Neuronal stem cell (in vitro differentiated cells): ENCODE results near the gene PCDH1.

Experiments
- DNase-seq: peaks from one replicate; pipeline ENCODE4 v3.0.0-alpha.2; 2013; ENCODE audit warnings: low spot score
- H2AFZ ChIP-seq: one replicate; pipeline ENCODE4 v1.6.1; 2013; ENCODE audit warnings: mild to moderate bottlenecking, low read length, inconsistent platforms
- H2AK5ac ChIP-seq: 2 replicates; pipeline ENCODE4 v1.6.1; 2013; ENCODE audit warnings: low read depth, mild to moderate bottlenecking, inconsistent platforms, low read length, moderate library complexity, mixed read lengths
- H2BK120ac ChIP-seq: 2 replicates; pipeline ENCODE4 v1.6.1; 2013; ENCODE audit warnings: low read depth, mild to moderate bottlenecking, inconsistent platforms, low read length, moderate library complexity, mixed read lengths
- H2BK12ac ChIP-seq: one replicate; pipeline ENCODE4 v1.6.1; 2013; ENCODE audit warnings: low read length, inconsistent platforms
- H2BK15ac ChIP-seq: 2 replicates; pipeline ENCODE4 v1.6.1; 2013; ENCODE audit warnings: mild to moderate bottlenecking, low read length, inconsistent platforms, mixed read lengths
- H2BK5ac ChIP-seq: one replicate; pipeline ENCODE4 v1.6.1; 2013; ENCODE audit warnings: inconsistent platforms, mild to moderate bottlenecking, low read length, moderate library complexity
- H3K14ac ChIP-seq: one replicate; pipeline ENCODE4 v1.6.1; 2013; ENCODE audit warnings: low read length, inconsistent platforms
- H3K18ac ChIP-seq: 2 replicates; pipeline ENCODE4 v1.6.1; 2013; ENCODE audit warnings: low read length, inconsistent platforms
- H3K23ac ChIP-seq: 2 replicates; pipeline ENCODE4 v1.6.1; 2013; ENCODE audit warnings: low read depth, mild to moderate bottlenecking, mixed read lengths, low read length, inconsistent platforms; ENCODE audit not compliant: poor library complexity
- H3K27ac ChIP-seq: replicated peaks from 3 replicates; pipeline ENCODE4 v1.5.1; 2013; ENCODE audit warnings: low read length, inconsistent platforms
- H3K27me3 ChIP-seq, 3 experiments: 2 replicates each; pipeline ENCODE4 v1.6.1; 2013; ENCODE audit warnings: low read length in 3 of 3, mild to moderate bottlenecking in 2 of 3, inconsistent platforms in 1 of 3, low read depth in 1 of 3, mixed read lengths in 1 of 3, moderate library complexity in 1 of 3; ENCODE audit not compliant: control insufficient read depth in 3 of 3, insufficient read depth in 3 of 3
- H3K36me3 ChIP-seq, 2 donors: replicated peaks in 1 of 2; 2 replicates each; pipeline ENCODE4 v1.6.1; 2013; ENCODE audit warnings: low read length in 2 of 2; ENCODE audit not compliant: control insufficient read depth in 2 of 2, insufficient read depth in 2 of 2
- H3K4ac ChIP-seq: 2 replicates; pipeline ENCODE4 v1.6.1; 2013; ENCODE audit warnings: inconsistent platforms, mild to moderate bottlenecking, low read length, moderate library complexity
- H3K4me1 ChIP-seq, 2 donors: 1 replicate in 1 of 2; 2 replicates in 1 of 2; pipeline ENCODE4 v1.6.1; 2013; ENCODE audit warnings: low read length in 2 of 2, low read depth in 1 of 2; ENCODE audit not compliant: control insufficient read depth in 2 of 2, insufficient read depth in 1 of 2
- H3K4me2 ChIP-seq: one replicate; pipeline ENCODE4 v1.6.1; 2013; ENCODE audit warnings: mild to moderate bottlenecking, low read length, inconsistent platforms; ENCODE audit not compliant: insufficient read depth, poor library complexity, severe bottlenecking
- H3K4me3 ChIP-seq, 2 donors: 2 replicates each; pipeline ENCODE4 v1.5.1; 2013; ENCODE audit warnings: low read length in 2 of 2, mild to moderate bottlenecking in 2 of 2, inconsistent platforms in 1 of 2, moderate library complexity in 1 of 2
- H3K79me1 ChIP-seq: one replicate; pipeline ENCODE4 v1.6.1; 2013; ENCODE audit warnings: low read depth, mild to moderate bottlenecking, inconsistent platforms, low read length, moderate library complexity
- H3K9ac ChIP-seq: one replicate; pipeline ENCODE4 v1.6.1; 2013; ENCODE audit warnings: mild to moderate bottlenecking, low read depth, low read length, inconsistent platforms; ENCODE audit not compliant: poor library complexity
- H3K9me3 ChIP-seq, 2 donors: replicated peaks in 1 of 2; 2 replicates each; pipeline versions ENCODE3 to v1.6.1; 2013; ENCODE audit warnings: low read length in 2 of 2, mild to moderate bottlenecking in 2 of 2, inconsistent platforms in 1 of 2, low read depth in 1 of 2, mixed read lengths in 1 of 2, moderate library complexity in 1 of 2; ENCODE audit not compliant: control insufficient read depth in 2 of 2, insufficient read depth in 1 of 2
- H4K8ac ChIP-seq: one replicate; pipeline ENCODE4 v1.6.1; 2013; ENCODE audit warnings: low read depth, mild to moderate bottlenecking, inconsistent platforms, low read length, moderate library complexity
- H4K91ac ChIP-seq: one replicate; pipeline ENCODE4 v1.6.1; 2013; ENCODE audit warnings: low read length, low read depth, mild to moderate bottlenecking, inconsistent platforms; ENCODE audit not compliant: poor library complexity
- WGBS, 2 donors: extraction: QIAGEN DNeasy Blood & Tissue Kit; methylation state at CpG; one replicate each; pipeline ENCODE4 v1.1.7; 2013; ENCODE audit warnings: missing lambda C conversion rate in 2 of 2, mixed read lengths in 1 of 2; ENCODE audit not compliant: insufficient read length in 2 of 2, insufficient replicate concordance in 1 of 2; ENCODE audit errors: extremely low coverage in 2 of 2; 5-methylcytosine and 5-hydroxymethylcytosine counted together

PCDH1 gene

DNA sequence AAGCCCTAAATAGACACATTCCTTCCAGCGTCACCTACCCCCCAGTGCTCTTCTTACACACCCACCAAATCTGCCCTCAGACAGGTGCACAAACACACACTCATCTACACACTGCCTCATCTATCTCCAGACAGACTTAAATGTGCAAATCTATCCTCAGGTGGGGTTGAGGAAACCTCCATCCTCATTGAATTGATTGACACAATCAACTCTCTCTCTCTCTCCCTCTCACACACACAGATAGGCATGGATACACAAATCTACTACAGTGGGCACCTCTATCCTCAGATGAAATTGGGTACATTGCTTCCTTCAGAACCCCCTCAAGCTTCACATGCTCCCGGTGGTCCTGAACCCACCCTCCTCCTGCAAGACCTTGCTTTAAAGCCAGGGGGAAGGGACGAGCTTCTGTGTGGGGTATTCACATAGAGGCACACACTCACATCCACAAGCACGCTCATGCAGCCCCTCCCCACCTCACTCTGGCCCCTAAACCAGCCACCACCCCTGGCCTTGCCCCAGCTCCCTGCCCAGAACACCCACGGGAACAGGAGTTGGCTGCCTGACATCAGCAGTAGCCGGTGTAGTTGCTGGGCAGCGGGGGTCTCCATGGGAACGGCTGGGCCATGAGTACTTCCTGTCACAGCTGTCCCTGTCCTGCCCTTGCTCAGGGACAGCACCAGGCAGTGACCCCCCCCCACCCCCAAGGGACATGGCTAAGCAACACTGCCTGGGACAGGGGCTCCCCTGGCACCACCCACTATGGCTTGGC lies 22.8 kb downstream of the PCDH1 start:
- peak overlapping the region; percentile 10 for H4K8ac ChIP-seq
- peak overlapping the region; percentile 32 for H3K14ac ChIP-seq

DNA sequence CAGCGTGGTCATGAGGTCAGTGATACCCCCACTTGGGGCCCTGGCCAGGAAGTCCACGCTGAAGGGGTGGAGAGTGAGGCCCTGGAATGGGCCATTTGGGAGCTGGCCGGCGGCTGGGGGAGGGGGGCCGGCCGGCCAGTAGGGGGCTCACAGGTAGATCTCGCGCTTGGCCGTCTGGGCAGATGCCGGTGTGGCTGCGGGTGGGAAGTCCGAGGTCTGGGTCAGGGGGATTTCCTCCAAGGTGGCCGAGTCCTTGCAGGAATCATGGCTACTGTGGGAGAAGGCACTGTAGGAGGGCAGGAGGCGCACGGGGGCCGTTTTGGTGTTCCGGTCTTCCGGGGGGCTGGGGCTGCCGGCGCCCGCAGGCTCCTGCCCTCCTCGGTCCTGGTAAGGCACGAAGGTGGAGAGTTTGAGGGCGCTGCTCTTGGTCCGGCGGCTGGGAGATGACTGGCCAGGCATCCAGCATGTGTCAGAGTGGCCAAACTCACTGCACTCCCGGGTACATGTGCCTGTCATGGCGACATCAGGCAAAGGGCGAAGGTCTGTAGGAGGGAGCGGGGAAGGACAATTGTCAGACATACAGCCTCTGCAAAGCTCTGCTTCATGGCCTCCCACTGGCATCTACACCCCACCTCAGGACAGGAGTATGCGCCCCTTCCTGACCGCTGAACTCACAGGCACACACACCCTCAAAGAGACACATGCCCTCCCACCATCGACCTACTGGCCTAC lies 24.1 kb downstream of the PCDH1 start:
- no peak overlapping the region for H3K14ac ChIP-seq
- H3K9me3 ChIP-seq, result no peaks in the 10 kb centered on the region
- H3K27ac ChIP-seq, result no peak overlapping the region
- no peak overlapping the region for H3K18ac ChIP-seq
- WGBS, 2 donors, result no CpG with 5 or more reads among the region's 33 CpGs
- peaks cover 14 to 41% of the 10 kb centered on the region in 2 donors for H3K36me3 ChIP-seq
- H2BK12ac ChIP-seq, result no peak overlapping the region
- H3K4ac ChIP-seq, result no peak overlapping the region
- H4K91ac ChIP-seq, result no peak overlapping the region
- no peak overlapping the region for H2BK5ac ChIP-seq
- no peak overlapping the region for H3K23ac ChIP-seq
- peaks cover 19 to 25% of the 10 kb centered on the region in 2 donors for H3K4me1 ChIP-seq
- no peak overlapping the region for H3K4me3 ChIP-seq
- peaks cover 8% of the 10 kb centered on the region for H3K79me1 ChIP-seq
- H2BK15ac ChIP-seq, result no peak overlapping the region
- H2BK120ac ChIP-seq, result no peak overlapping the region
- H3K27me3 ChIP-seq, result no peaks in the 10 kb centered on the region
- DNase-seq, result no peak
- peak overlapping the region; percentile 62 for H2AK5ac ChIP-seq
- no peak overlapping the region for H3K9ac ChIP-seq
- no peak overlapping the region for H2AFZ ChIP-seq
- H3K4me2 ChIP-seq, result no peak overlapping the region
- H4K8ac ChIP-seq, result no peak overlapping the region

More for the DNA sequence above, 22.8 kb downstream of the PCDH1 start:
- H2BK15ac ChIP-seq, result peak overlapping the region; percentile 72
- peaks cover 13 to 25% of the 10 kb centered on the region in 2 donors for H3K4me1 ChIP-seq
- peak overlapping the region; percentile 47 for H3K4ac ChIP-seq
- no peak overlapping the region for H3K27ac ChIP-seq
- H2AFZ ChIP-seq, result no peak overlapping the region
- H3K23ac ChIP-seq, result no peak overlapping the region
- peak overlapping the region; percentile 95 for H2BK120ac ChIP-seq
- H3K79me1 ChIP-seq, result peaks cover 8% of the 10 kb centered on the region
- no peak overlapping the region for H3K4me3 ChIP-seq
- no CpG with 5 or more reads among the region's 8 CpGs for WGBS, 2 donors
- peak overlapping the region; percentile 85 for H2BK5ac ChIP-seq
- H3K9me3 ChIP-seq, result no peaks in the 10 kb centered on the region
- H3K4me2 ChIP-seq, result no peak overlapping the region
- no peak for DNase-seq
- peaks cover 14 to 44% of the 10 kb centered on the region in 2 donors for H3K36me3 ChIP-seq
- peak overlapping the region; percentile 82 for H2AK5ac ChIP-seq
- peak overlapping the region; percentile 83 for H3K9ac ChIP-seq
- H3K18ac ChIP-seq, result peak overlapping the region; percentile 82
- H4K91ac ChIP-seq, result no peak overlapping the region
- no peaks in the 10 kb centered on the region for H3K27me3 ChIP-seq
- peak overlapping the region; percentile 75 for H2BK12ac ChIP-seq

DNA sequence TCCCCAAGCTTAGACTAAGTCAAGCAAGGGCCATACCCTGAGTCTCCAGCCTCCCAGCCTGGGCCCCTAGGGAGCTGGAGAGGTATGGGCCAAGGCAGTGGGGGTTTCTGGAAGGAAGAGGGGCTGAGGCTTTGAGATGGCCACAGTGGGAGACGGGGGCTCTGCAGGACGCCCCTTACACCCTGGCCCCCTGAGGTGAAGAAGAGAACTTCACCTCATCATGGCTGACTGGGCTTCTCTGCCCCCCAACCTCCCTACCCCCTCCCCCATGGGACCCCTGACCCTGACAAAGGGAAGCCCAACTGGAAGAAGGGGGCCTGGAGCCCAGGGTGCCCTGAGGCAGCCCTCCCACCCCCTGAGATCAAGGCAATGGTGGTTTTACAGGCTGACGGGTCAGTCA lies 25.8 kb downstream of the PCDH1 start:
- Histone ChIP-seq H3K23ac (no peak overlapping the region), H4K8ac (no peak overlapping the region), H3K27ac (no peak overlapping the region), H4K91ac (no peak overlapping the region), H3K4ac (no peak overlapping the region), H3K4me2 (no peak overlapping the region), H2BK5ac (no peak overlapping the region), H2BK12ac (no peak overlapping the region), H3K18ac (no peak overlapping the region), H2AFZ (no peak overlapping the region), H2BK120ac (peak overlapping the region; percentile 38), H2BK15ac (no peak overlapping the region), H3K27me3 (no peaks in the 10 kb centered on the region), H3K9me3 (no peaks in the 10 kb centered on the region), H3K9ac (no peak overlapping the region), H3K36me3 (peaks cover 14 to 38% of the 10 kb centered on the region in 2 donors), H3K14ac (no peak overlapping the region), H3K79me1 (peaks cover 8% of the 10 kb centered on the region), H2AK5ac (peak overlapping the region; percentile 45), H3K4me1 (peaks cover 23 to 24% of the 10 kb centered on the region in 2 donors), H3K4me3 (no peak overlapping the region)
- WGBS, 2 donors, result no CpG with 5 or more reads among the region's 3 CpGs
- no peak for DNase-seq
